Muscle of leg (tissue), 11 donors: Measurements from ENCODE around the gene LRIT2. TPM values are rescaled to one million over a fixed set of nuclear protein-coding genes. Genes with fewer than 3 reads are reported as not detected.

Experiments used
- DNase-seq: peaks from one replicate; pipeline ENCODE4 v3.0.0; 2013
- H3K27ac ChIP-seq: one replicate; pipeline ENCODE4 v1.5.1; 2013; ENCODE audit warnings: mild to moderate bottlenecking, low read length, control low read depth
- H3K27me3 ChIP-seq: one replicate; pipeline ENCODE4 v1.6.1; 2013; ENCODE audit warnings: low read length; ENCODE audit not compliant: control insufficient read depth, insufficient read depth
- H3K36me3 ChIP-seq: one replicate; pipeline ENCODE4 v1.6.1; 2013; ENCODE audit warnings: low read length; ENCODE audit not compliant: control insufficient read depth, insufficient read depth
- H3K4me1 ChIP-seq: one replicate; pipeline ENCODE4 v1.6.1; 2013; ENCODE audit warnings: low read length; ENCODE audit not compliant: control insufficient read depth, insufficient read depth
- H3K4me3 ChIP-seq: one replicate; pipeline ENCODE4 v1.5.1; 2013; ENCODE audit warnings: low read length, control low read depth
- H3K9me3 ChIP-seq: replicated peaks from 2 replicates; pipeline ENCODE4 v1.6.1; 2013; ENCODE audit warnings: low read depth, low read length; ENCODE audit not compliant: control insufficient read depth
- WGBS: methylation state at CpG from one replicate; pipeline ENCODE4 v1.1.5; 2013; ENCODE audit warnings: missing lambda C conversion rate; ENCODE audit not compliant: insufficient coverage; 5-methylcytosine and 5-hydroxymethylcytosine counted together
- polyA plus RNA-seq, 8 donors: library from polyadenylated mRNA; unstranded; fragments of 120-200 nt; gene quantifications; one replicate each; pipeline versions ENCODE4 v1.2.1 to v1.2.3, GENCODE V29; 2013; ENCODE audit warnings: inconsistent platforms in 1 of 8, low replicate concordance in 1 of 8; ENCODE audit not compliant: insufficient read length in 8 of 8, insufficient read depth in 1 of 8
- total RNA-seq: library from RNA; stranded (reverse); fragments of 120-200 nt; gene quantifications from one replicate; pipeline ENCODE4 v1.2.4, GENCODE V29; 2013

The LRIT2 gene
- total and polyA plus RNA-seq, 9 donors, result not detected

DNA sequence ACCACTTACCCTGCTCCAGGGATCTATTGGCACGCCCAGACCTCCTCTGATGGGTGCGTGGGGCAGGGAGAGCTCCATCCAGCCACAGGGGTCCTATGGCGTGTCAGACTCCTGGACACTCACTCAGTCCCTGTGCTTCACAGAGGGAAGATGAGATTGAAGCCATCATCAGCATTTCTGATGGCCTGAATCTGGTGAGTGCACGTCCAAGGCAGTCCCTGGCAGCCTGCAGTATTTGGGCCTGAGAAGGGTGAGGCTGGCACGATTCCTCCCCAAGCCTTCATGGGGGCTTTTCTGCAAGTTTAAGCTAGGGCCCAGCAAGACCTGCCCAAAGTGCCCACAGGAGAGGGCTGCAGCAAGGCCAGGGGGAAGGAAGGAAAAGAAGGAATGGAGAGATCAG, 27.7 kb downstream of the LRIT2 start:
- 68% methylated on average over 5 of the region's 5 CpGs for WGBS
- no peaks in the 10 kb centered on the region for H3K9me3 ChIP-seq
- H3K27ac ChIP-seq, result no peak overlapping the region
- DNase-seq, result no peak
- peaks cover 53% of the 10 kb centered on the region for H3K27me3 ChIP-seq
- no peak overlapping the region for H3K4me3 ChIP-seq
- H3K36me3 ChIP-seq, result no peaks in the 10 kb centered on the region
- peaks cover 12% of the 10 kb centered on the region for H3K4me1 ChIP-seq

DNA sequence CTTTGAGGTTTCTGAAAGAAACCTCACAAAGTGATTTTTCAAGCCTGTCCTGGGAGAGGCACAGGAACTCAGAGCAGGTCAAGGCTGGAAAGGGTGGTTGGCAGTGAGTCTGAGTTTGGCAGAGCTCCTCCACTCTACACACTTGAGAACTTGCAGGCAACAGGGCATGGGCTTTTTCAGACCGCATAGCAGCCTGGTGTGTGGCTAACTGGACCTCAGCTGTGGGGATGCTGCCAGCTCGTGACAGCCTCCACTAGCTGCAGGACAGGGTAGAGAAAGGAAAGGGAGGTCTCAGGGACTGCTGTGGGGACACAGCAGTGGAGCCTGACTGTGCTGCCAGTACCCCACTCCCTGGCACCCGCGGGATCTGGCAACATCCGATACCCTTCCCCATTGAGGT, 28.4 kb downstream of the LRIT2 start:
- Histone ChIP-seq H3K36me3 (no peaks in the 10 kb centered on the region), H3K27ac (no peak overlapping the region), H3K27me3 (peaks cover 54% of the 10 kb centered on the region), H3K9me3 (no peaks in the 10 kb centered on the region), H3K4me1 (peaks cover 12% of the 10 kb centered on the region), H3K4me3 (no peak overlapping the region)
- no peak for DNase-seq
- WGBS, result 80% methylated on average over 1 of the region's 5 CpGs

DNA sequence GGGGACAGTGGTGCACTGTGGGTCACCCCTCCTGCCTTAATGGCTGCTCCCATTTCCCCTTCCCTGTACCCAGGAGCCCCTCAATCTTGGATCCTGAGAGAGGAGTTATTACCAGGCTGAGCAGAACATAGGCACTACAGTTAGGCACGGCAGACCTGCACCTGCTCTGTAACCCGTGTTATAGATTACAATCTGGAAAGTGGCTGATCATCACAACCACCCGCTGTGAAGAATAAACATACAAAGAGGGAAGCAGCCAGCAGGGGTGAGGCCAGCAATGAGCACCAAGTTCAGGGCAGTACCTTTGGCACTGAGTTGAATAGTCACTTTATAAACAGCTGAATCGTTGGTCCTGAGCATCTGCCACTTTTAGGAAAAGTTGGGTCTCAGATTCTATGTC, 29.3 kb downstream of the LRIT2 start:
- H3K4me3 ChIP-seq, result no peak overlapping the region
- no peak overlapping the region for H3K27ac ChIP-seq
- no peak for DNase-seq
- peaks cover 12% of the 10 kb centered on the region for H3K4me1 ChIP-seq
- 49% methylated on average over 4 of the region's 4 CpGs for WGBS
- no peaks in the 10 kb centered on the region for H3K9me3 ChIP-seq
- no peaks in the 10 kb centered on the region for H3K36me3 ChIP-seq
- H3K27me3 ChIP-seq, result peaks cover 58% of the 10 kb centered on the region

DNA sequence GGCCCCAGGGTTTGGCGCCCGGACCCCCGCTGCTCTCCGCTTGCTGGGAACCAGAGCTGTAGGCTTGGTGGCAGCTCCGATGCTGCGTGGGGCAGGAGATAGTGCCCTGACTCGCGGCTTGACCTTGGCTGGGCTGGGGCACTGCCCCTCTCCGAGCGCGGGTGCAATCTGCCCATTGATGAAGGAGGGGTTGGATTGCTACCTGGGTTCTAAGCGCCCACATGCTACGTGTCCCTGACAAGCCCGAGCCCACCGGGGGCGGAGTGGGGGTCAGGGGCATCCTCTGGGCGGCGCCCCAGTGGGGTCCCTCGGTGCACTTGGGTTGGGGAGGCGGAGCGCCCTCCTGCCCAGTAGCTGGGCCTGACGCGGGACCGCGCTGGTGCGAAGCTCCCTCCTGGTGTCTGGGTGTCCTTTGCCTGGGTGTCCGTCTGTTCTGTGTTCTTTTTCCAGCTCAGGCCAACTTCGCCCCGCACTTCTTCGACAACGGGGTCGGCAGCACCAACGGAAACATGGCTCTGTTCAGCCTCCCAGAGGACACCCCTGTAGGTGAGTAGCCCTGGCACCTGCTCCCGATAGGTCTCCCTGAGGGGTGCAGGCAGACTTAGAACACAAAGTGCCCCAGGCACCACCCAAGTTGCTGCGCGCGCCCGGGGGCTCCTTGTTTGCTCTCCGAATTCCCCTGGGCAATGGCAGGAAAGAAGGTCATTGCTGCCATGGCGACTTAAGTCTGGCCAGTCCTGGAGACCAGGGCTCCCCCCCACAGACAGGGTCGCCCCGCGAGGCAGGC, 30.1 kb downstream of the LRIT2 start:
- H3K9me3 ChIP-seq, result no peaks in the 10 kb centered on the region
- no peak overlapping the region for H3K4me3 ChIP-seq
- WGBS, result 9% methylated on average over 37 of the region's 43 CpGs
- H3K36me3 ChIP-seq, result no peaks in the 10 kb centered on the region
- peaks cover 58% of the 10 kb centered on the region for H3K27me3 ChIP-seq
- DNase-seq, result no peak
- H3K27ac ChIP-seq, result no peak overlapping the region
- H3K4me1 ChIP-seq, result peaks cover 12% of the 10 kb centered on the region

GRCh38 chr10:84194424-84195043, 30.8 kb downstream of the LRIT2 start, which contains the start of gene CDHR1:
TSS of gene CDHR1 (plus strand) at chr10:84194537. CDS start at chr10:84194761, 224 bp downstream.
- H3K4me3 ChIP-seq, result peak within 1 kb of the TSS; percentile 33
- H3K27me3 ChIP-seq, result peaks cover 58% of the 10 kb centered on the region
- no peaks in the 10 kb centered on the region for H3K36me3 ChIP-seq
- peaks cover 12% of the 10 kb centered on the region for H3K4me1 ChIP-seq
- under 1% methylated on average over 60 of the region's 61 CpGs for WGBS
- peak; percentile 26 for DNase-seq
- no peak within 1 kb of the TSS for H3K27ac ChIP-seq
- H3K9me3 ChIP-seq, result no peaks in the 10 kb centered on the region

DNA sequence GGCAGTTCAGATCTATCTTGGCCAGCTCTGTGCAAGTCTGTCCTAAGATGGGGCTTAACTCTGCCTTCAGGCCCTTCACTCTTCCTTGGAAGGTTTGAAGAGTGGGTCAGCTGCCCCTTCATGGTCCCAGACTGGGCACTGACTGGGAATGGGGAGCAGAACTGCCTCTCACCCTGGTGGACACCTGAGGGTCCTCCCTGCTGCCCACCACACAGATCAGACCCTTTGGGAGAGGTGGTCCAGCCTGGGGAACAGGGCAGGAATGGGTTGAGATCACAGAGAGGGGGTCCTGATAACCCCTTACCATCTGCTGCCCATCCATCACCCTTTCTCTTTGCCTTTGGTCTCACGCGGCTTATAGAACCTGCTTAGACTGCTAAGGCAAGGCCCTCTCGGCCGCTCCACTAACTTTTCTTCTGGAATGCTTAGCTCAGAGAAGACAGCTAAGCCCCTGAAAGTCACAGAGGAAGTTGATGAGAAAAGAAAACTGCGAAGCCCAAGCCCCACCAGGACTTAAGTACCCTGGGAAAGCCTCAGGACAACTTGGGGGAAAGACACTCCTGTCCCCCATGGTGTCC, 31.4 kb downstream of the LRIT2 start:
- WGBS, result 40% methylated on average over 1 of the region's 5 CpGs
- DNase-seq, result no peak
- Histone ChIP-seq H3K4me3 (peak overlapping the region; percentile 33), H3K36me3 (no peaks in the 10 kb centered on the region), H3K27me3 (peaks cover 58% of the 10 kb centered on the region), H3K27ac (no peak overlapping the region), H3K9me3 (no peaks in the 10 kb centered on the region), H3K4me1 (peaks cover 12% of the 10 kb centered on the region)

- no peak for DNase-seq
- WGBS, result 83% methylated on average over 1 of the region's 2 CpGs
- Histone ChIP-seq H3K4me3 (no peak overlapping the region), H3K36me3 (no peaks in the 10 kb centered on the region), H3K27ac (no peak overlapping the region), H3K4me1 (peaks cover 12% of the 10 kb centered on the region), H3K27me3 (peaks cover 58% of the 10 kb centered on the region), H3K9me3 (no peaks in the 10 kb centered on the region)
Measured at GRCh38 chr10:84193327-84193726, 32.0 kb downstream of the LRIT2 start.

DNA sequence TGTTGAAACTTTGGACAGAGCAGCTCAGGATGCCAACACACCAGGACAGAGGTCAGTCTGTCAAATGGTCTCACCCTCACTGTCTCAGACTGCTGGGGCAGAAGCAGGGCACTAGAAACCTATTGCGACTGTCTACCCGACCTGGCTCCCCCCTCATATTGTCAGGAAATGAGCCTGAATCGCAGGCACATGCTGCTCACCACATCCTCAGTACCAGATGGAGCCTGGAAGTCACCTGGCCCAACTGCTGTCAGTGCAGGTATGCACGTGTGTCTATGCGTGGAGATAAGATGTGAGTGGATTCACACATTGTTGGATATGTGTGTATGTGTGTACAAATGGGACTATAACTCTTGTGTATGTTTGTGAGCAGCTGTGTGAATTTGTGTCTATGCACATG, 34.2 kb downstream of the LRIT2 start:
- Histone ChIP-seq H3K4me3 (no peak overlapping the region), H3K36me3 (no peaks in the 10 kb centered on the region), H3K27me3 (peaks cover 38% of the 10 kb centered on the region), H3K27ac (no peak overlapping the region), H3K4me1 (peaks cover 12% of the 10 kb centered on the region), H3K9me3 (no peaks in the 10 kb centered on the region)
- no peak for DNase-seq
- WGBS, result 83% methylated on average over 5 of the region's 5 CpGs

DNA sequence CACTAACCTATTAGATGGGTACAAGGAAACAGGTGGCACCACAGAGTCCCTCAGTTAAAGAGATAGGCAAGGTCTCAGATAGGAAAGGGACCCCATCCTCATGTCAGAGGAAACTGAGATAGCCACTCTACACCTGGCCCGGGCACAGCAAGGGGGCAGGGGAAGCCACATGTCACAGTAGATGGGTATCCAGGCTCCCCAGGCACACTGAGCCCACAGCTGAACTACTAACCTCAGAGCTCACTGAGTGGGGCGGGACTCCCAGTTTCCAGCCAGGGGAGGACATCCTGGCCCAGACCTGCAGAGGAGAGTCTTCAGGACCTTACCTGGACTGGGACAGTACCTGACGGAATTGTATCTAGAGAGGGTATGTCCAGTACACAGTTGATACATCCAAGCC, 34.7 kb downstream of the LRIT2 start:
- H3K27me3 ChIP-seq, result peaks cover 33% of the 10 kb centered on the region
- no peaks in the 10 kb centered on the region for H3K9me3 ChIP-seq
- no CpG with 5 or more reads among the region's 3 CpGs for WGBS
- H3K27ac ChIP-seq, result no peak overlapping the region
- no peak for DNase-seq
- peaks cover 12% of the 10 kb centered on the region for H3K4me1 ChIP-seq
- no peaks in the 10 kb centered on the region for H3K36me3 ChIP-seq
- no peak overlapping the region for H3K4me3 ChIP-seq

GRCh38 chr10:84188815-84189214, 36.5 kb downstream of the LRIT2 start:
- WGBS, result 51% methylated on average over 3 of the region's 3 CpGs
- Histone ChIP-seq H3K9me3 (no peaks in the 10 kb centered on the region), H3K27ac (no peak overlapping the region), H3K4me1 (no peaks in the 10 kb centered on the region), H3K36me3 (no peaks in the 10 kb centered on the region), H3K4me3 (no peak overlapping the region), H3K27me3 (peaks cover 16% of the 10 kb centered on the region)
- no peak for DNase-seq
